Esophagus muscularis mucosa (tissue), 4 donors: ENCODE measurements around the gene CLEC4A.

ENCODE experiments used
- CTCF ChIP-seq, 3 experiments: fragments of 200-600 bp in 2 of 3; fragments of 450-650 bp in 1 of 3; sonication (generic) in 2 of 3; IDR thresholded peaks; one replicate each; pipeline ENCODE4 v1.5.1; 2017 to 2019; ENCODE audit warnings: antibody characterized with exemption in 3 of 3, mild to moderate bottlenecking in 2 of 3, moderate library complexity in 1 of 3
- EP300 ChIP-seq: sonication (generic); formaldehyde crosslinking; IDR thresholded peaks from one replicate; pipeline ENCODE4 v1.6.1; 2017; ENCODE audit warnings: antibody characterized with exemption
- POLR2A ChIP-seq: fragments of 450-650 bp; IDR thresholded peaks from one replicate; pipeline ENCODE4 v1.6.1; 2017; ENCODE audit warnings: antibody characterized with exemption, moderate library complexity, mild to moderate bottlenecking, low read depth
- POLR2AphosphoS5 ChIP-seq, 2 donors: sonication (generic); formaldehyde crosslinking; IDR thresholded peaks; one replicate each; pipeline ENCODE4 v1.6.1; 2017; ENCODE audit warnings: antibody characterized with exemption in 2 of 2

GRCh38 chr12:8143261-8143660 lies 19.8 kb downstream of the CLEC4A start:
- TF ChIP-seq CTCF (IDR thresholded peaks at IDR 0.05) (no peak), EP300 (no peak), POLR2AphosphoS5 (IDR thresholded peaks at IDR 0.05) (no peak), POLR2A (no peak)
